Measurements from ENCODE around the gene AFF3. TPM values are rescaled to one million over a fixed set of nuclear protein-coding genes. Genes with fewer than 3 reads are reported as not detected.

AFF3 gene
- total RNA-seq, 5 donors from 2014 or later (not counting 1 experiment from before 2014, with no cell fraction given), result 9.9 to 23.5 (median 11.5) TPM

DNA sequence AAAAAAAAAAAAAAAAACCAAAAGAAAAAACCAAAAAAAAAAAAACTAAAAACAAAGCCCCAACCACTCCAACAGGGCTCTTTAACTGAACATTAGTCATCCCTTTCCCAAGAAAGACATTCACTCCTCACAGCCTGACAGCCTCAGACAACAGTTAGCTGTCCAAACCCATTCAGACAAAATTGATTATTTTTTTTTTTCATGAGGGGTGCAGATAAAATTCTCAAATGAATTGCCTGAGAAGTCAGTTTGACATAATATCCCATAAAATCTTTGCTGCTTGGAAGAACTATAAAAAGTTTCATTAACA, 446.5 kb downstream of the AFF3 start:
- H3K4me1 Mint-ChIP-seq, result no peaks in the 10 kb centered on the region
- Histone ChIP-seq H3K27ac (ENCODE audit: low read length) (no peak overlapping the region), H3K4me3 (ENCODE audit: control insufficient read depth in 1 of 2, extremely low read depth in 1 of 2, low read length in 1 of 2) (no peak overlapping the region), H3K9me3 (no peaks in the 10 kb centered on the region), H3K4me1 (ENCODE audit: control insufficient read depth in 1 of 2, extremely low read depth in 1 of 2, insufficient read depth in 2 of 2, low read length in 2 of 2) (no peaks in the 10 kb centered on the region), H3K27me3 (replicated peaks in 1 of 2; ENCODE audit: control insufficient read depth in 2 of 2, extremely low read depth in 1 of 2, insufficient read depth in 2 of 2, low read length in 1 of 2) (no peaks in the 10 kb centered on the region), H3K36me3 (ENCODE audit: control insufficient read depth in 2 of 2, extremely low read depth in 1 of 2, insufficient read depth in 1 of 2, low read length in 1 of 2) (no peaks in the 10 kb centered on the region)
- no peak overlapping the region for H3K4me3 Mint-ChIP-seq
- H3K9me3 Mint-ChIP-seq, result no peaks in the 10 kb centered on the region
- ChIA-PET POLR2A (no interaction called here), CTCF (no interaction called here)
- H3K27me3 Mint-ChIP-seq, result no peaks in the 10 kb centered on the region
- no peaks in the 10 kb centered on the region for H3K36me3 Mint-ChIP-seq
- DNase-seq (no peak), ATAC-seq (replicated peaks in 1 of 4) (no peak)
- no peak overlapping the region for H3K27ac Mint-ChIP-seq

DNA sequence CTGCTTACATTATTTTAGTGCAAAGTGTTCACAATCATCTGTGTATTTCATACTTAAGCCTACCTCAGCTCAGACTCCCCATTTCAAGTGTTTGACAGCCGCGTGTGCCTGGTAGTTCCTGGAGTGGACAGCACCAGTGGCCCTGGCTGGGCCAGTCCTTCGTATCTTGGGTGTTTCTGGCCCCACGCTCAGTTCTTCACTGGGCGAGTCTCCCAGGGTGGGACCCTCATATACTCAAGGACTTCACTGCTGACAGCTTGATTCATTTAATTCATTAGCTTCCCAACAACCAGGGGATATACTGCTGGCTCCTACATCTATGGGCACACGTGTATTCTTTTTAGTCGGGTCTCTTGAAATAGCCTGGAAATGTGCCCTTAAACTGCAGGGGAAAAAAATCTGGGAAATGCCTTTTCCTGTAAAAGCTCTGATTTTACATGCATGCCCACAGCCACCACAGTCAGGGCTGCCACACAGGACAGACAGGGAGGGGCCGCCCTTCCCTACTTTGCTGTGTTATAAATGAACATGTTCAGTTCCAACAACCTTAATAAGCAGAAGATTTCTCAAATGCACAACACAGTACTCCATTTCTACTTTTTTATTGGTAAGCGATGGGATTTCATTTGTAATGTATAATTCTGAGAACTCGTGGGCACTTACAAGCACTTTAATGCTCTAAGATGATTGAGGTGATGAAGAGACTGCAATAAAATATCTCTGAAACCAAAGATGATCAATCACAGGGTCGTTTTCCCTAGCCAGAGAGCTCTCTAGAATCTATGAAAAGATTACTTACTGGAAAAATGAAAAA, 447.1 kb downstream of the AFF3 start:
- CTCF ChIA-PET, result no interaction called here

DNA sequence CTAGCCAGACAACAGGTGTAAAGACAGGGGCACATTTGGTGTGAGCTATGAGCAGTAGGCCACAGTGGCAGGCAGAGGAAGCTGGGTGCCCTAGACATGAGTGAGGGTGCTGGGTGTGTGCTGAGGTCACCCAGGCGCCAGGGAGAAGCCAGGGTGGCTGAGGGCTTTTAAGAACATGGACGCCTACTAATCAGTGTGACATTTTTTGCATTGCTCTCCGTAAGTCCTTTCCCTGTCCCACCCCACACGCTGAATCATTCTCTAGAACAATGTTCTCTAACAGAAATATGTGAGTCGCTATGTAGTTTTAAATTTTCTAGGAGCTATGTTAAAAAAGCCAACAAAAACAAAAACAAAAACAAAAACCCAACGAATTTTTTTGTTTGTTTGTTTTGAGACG, 448.1 kb downstream of the AFF3 start:
- ChIA-PET CTCF (no interaction called here), POLR2A (no interaction called here)
- H3K9me3 Mint-ChIP-seq, result no peaks in the 10 kb centered on the region
- Histone ChIP-seq H3K9me3 (no peaks in the 10 kb centered on the region), H3K4me1 (ENCODE audit: control insufficient read depth in 1 of 2, extremely low read depth in 1 of 2, insufficient read depth in 2 of 2, low read length in 2 of 2) (no peaks in the 10 kb centered on the region), H3K36me3 (ENCODE audit: control insufficient read depth in 2 of 2, extremely low read depth in 1 of 2, insufficient read depth in 1 of 2, low read length in 1 of 2) (no peaks in the 10 kb centered on the region), H3K4me3 (ENCODE audit: control insufficient read depth in 1 of 2, extremely low read depth in 1 of 2, low read length in 1 of 2) (no peak overlapping the region), H3K27ac (ENCODE audit: low read length) (no peak overlapping the region), H3K27me3 (replicated peaks in 1 of 2; ENCODE audit: control insufficient read depth in 2 of 2, extremely low read depth in 1 of 2, insufficient read depth in 2 of 2, low read length in 1 of 2) (no peaks in the 10 kb centered on the region)
- ATAC-seq (replicated peaks in 1 of 4) (no peak), DNase-seq (no peak)
- no peaks in the 10 kb centered on the region for H3K36me3 Mint-ChIP-seq
- WGBS (ENCODE audit: insufficient coverage), result 80% methylated on average over 2 of the region's 7 CpGs
- no peak overlapping the region for H3K27ac Mint-ChIP-seq
- H3K27me3 Mint-ChIP-seq, result no peaks in the 10 kb centered on the region
- H3K4me1 Mint-ChIP-seq, result no peaks in the 10 kb centered on the region
- H3K4me3 Mint-ChIP-seq, result no peak overlapping the region

More for the DNA sequence above, 447.1 kb downstream of the AFF3 start:
- Histone ChIP-seq H3K4me3 (ENCODE audit: control insufficient read depth in 1 of 2, extremely low read depth in 1 of 2, low read length in 1 of 2) (no peak overlapping the region), H3K27ac (ENCODE audit: low read length) (no peak overlapping the region), H3K4me1 (ENCODE audit: control insufficient read depth in 1 of 2, extremely low read depth in 1 of 2, insufficient read depth in 2 of 2, low read length in 2 of 2) (no peaks in the 10 kb centered on the region), H3K9me3 (no peaks in the 10 kb centered on the region), H3K27me3 (replicated peaks in 1 of 2; ENCODE audit: control insufficient read depth in 2 of 2, extremely low read depth in 1 of 2, insufficient read depth in 2 of 2, low read length in 1 of 2) (no peaks in the 10 kb centered on the region), H3K36me3 (ENCODE audit: control insufficient read depth in 2 of 2, extremely low read depth in 1 of 2, insufficient read depth in 1 of 2, low read length in 1 of 2) (no peaks in the 10 kb centered on the region)
- no peaks in the 10 kb centered on the region for H3K27me3 Mint-ChIP-seq
- no peaks in the 10 kb centered on the region for H3K36me3 Mint-ChIP-seq
- H3K9me3 Mint-ChIP-seq, result no peaks in the 10 kb centered on the region
- POLR2A ChIA-PET, result no interaction called here
- H3K4me3 Mint-ChIP-seq, result no peak overlapping the region
- H3K27ac Mint-ChIP-seq, result no peak overlapping the region
- no peak for ATAC-seq (replicated peaks in 1 of 4)
- no peaks in the 10 kb centered on the region for H3K4me1 Mint-ChIP-seq
- 98% methylated on average over 8 of the region's 11 CpGs for WGBS (ENCODE audit: insufficient coverage)
- DNase-seq, result no peak

DNA sequence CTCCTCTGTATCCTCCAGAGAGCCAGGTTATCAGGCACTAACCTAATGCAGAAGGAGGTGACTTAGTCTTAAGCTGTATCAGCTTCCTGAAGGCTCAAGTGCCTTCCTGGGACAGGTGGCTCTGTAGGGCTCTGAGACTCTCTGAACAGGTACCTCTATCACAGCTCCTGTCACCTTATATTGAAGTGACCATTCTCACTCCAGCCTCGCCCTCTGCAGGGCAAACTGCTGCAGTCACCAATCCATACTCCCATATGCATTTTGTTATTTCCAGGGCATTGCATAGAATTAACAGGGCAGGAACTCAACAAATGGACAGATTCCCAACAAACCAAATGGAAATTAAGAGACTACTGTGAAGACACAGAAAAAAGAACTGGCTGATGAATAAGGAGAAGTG, 449.6 kb downstream of the AFF3 start:
- no peak overlapping the region for H3K27ac ChIP-seq (ENCODE audit: low read length)
- no peaks in the 10 kb centered on the region for H3K4me1 Mint-ChIP-seq
- DNase-seq (no peak), ATAC-seq (replicated peaks in 1 of 4) (no peak)
- no peaks in the 10 kb centered on the region for H3K9me3 ChIP-seq
- no peak overlapping the region for H3K27ac Mint-ChIP-seq
- no CpG with 5 or more reads among the region's 1 CpG for WGBS (ENCODE audit: insufficient coverage)
- H3K36me3 Mint-ChIP-seq, result no peaks in the 10 kb centered on the region
- no peak overlapping the region for H3K4me3 Mint-ChIP-seq
- ChIA-PET POLR2A (no interaction called here), CTCF (no interaction called here)
- H3K9me3 Mint-ChIP-seq, result no peaks in the 10 kb centered on the region
- H3K27me3 Mint-ChIP-seq, result no peaks in the 10 kb centered on the region
- H3K36me3 ChIP-seq (ENCODE audit: control insufficient read depth in 2 of 2, extremely low read depth in 1 of 2, insufficient read depth in 1 of 2, low read length in 1 of 2), result no peaks in the 10 kb centered on the region
- no peaks in the 10 kb centered on the region for H3K27me3 ChIP-seq (replicated peaks in 1 of 2; ENCODE audit: control insufficient read depth in 2 of 2, extremely low read depth in 1 of 2, insufficient read depth in 2 of 2, low read length in 1 of 2)
- H3K4me3 ChIP-seq (ENCODE audit: control insufficient read depth in 1 of 2, extremely low read depth in 1 of 2, low read length in 1 of 2), result no peak overlapping the region
- no peaks in the 10 kb centered on the region for H3K4me1 ChIP-seq (ENCODE audit: control insufficient read depth in 1 of 2, extremely low read depth in 1 of 2, insufficient read depth in 2 of 2, low read length in 2 of 2)

DNA sequence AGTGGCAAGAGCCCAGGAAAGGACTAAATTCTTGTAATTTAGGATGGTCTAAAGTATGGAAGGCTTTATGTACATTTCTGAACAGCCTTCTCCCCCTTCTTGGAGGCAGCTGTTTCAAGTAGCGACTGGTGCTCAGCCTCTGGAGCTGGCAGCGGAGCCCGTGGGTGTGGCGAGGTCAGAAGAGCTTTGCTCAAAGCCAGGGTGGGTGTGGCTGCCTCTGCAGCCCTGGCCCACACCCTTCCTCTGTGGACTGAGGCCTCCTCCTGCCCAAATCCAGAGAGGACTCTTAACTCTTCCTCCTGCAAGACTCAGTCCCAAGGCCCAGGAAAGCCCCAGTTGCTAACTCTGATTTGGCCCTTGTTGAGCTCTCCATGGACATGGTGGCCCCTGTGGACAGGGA, 450.5 kb downstream of the AFF3 start:
- H3K27me3 Mint-ChIP-seq, result no peaks in the 10 kb centered on the region
- Histone ChIP-seq H3K27me3 (replicated peaks in 1 of 2; ENCODE audit: control insufficient read depth in 2 of 2, extremely low read depth in 1 of 2, insufficient read depth in 2 of 2, low read length in 1 of 2) (no peaks in the 10 kb centered on the region), H3K4me1 (ENCODE audit: control insufficient read depth in 1 of 2, extremely low read depth in 1 of 2, insufficient read depth in 2 of 2, low read length in 2 of 2) (no peaks in the 10 kb centered on the region), H3K36me3 (ENCODE audit: control insufficient read depth in 2 of 2, extremely low read depth in 1 of 2, insufficient read depth in 1 of 2, low read length in 1 of 2) (no peaks in the 10 kb centered on the region), H3K27ac (ENCODE audit: low read length) (no peak overlapping the region), H3K9me3 (no peaks in the 10 kb centered on the region), H3K4me3 (ENCODE audit: control insufficient read depth in 1 of 2, extremely low read depth in 1 of 2, low read length in 1 of 2) (no peak overlapping the region)
- H3K4me1 Mint-ChIP-seq, result no peaks in the 10 kb centered on the region
- DNase-seq, result no peak
- ChIA-PET CTCF (no interaction called here), POLR2A (no interaction called here)
- no peak for ATAC-seq (replicated peaks in 1 of 4)
- no peaks in the 10 kb centered on the region for H3K9me3 Mint-ChIP-seq
- H3K27ac Mint-ChIP-seq, result no peak overlapping the region
- WGBS (ENCODE audit: insufficient coverage), result 100% methylated on average over 3 of the region's 4 CpGs
- no peak overlapping the region for H3K4me3 Mint-ChIP-seq
- no peaks in the 10 kb centered on the region for H3K36me3 Mint-ChIP-seq

DNA sequence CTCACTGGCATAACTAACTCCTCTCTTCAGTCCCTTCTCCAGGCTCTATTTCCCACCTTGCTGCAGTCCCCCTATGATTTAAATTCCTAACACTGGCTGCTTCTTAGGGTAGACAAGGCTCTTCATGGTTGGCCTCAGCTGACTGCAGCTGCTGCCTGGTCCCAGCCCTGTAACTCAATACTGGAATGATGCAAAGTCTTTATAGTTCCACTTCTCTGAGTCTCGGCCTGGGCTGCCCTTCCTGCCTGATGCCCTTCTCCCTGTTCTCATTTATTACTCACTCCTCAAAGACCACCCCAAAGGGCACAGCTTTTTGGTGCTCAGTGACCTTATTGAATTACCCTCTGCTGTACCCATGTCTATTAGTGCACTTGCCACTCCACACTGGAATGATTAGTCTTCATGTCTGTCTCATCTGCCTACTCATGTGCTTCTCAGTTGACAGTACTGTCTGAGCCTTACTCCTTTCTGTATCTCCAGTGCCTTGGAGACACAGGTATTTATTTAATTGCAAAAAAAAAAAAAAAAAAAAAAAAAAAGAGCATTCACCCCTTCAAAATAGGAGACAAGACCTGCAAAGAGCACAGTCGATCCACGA, 453.1 kb downstream of the AFF3 start:
- DNase-seq (no peak), ATAC-seq (replicated peaks in 1 of 4) (no peak)
- Histone ChIP-seq H3K9me3 (no peaks in the 10 kb centered on the region), H3K27me3 (replicated peaks in 1 of 2; ENCODE audit: control insufficient read depth in 2 of 2, extremely low read depth in 1 of 2, insufficient read depth in 2 of 2, low read length in 1 of 2) (no peaks in the 10 kb centered on the region), H3K27ac (ENCODE audit: low read length) (no peak overlapping the region), H3K36me3 (ENCODE audit: control insufficient read depth in 2 of 2, extremely low read depth in 1 of 2, insufficient read depth in 1 of 2, low read length in 1 of 2) (no peaks in the 10 kb centered on the region), H3K4me3 (ENCODE audit: control insufficient read depth in 1 of 2, extremely low read depth in 1 of 2, low read length in 1 of 2) (no peak overlapping the region), H3K4me1 (ENCODE audit: control insufficient read depth in 1 of 2, extremely low read depth in 1 of 2, insufficient read depth in 2 of 2, low read length in 2 of 2) (no peaks in the 10 kb centered on the region)
- no peak overlapping the region for H3K27ac Mint-ChIP-seq
- ChIA-PET POLR2A (no interaction called here), CTCF (interaction anchor here in 1 of 2 donors (0.7 kb wide), 1 partner anchor 30 kb away, joined by 3 read pairs; no protein-coding TSS in a partner anchor)
- 92% methylated on average over 1 of the region's 3 CpGs for WGBS (ENCODE audit: insufficient coverage)
- H3K4me3 Mint-ChIP-seq, result no peak overlapping the region
- H3K9me3 Mint-ChIP-seq, result no peaks in the 10 kb centered on the region
- H3K4me1 Mint-ChIP-seq, result no peaks in the 10 kb centered on the region
- H3K27me3 Mint-ChIP-seq, result no peaks in the 10 kb centered on the region
- no peaks in the 10 kb centered on the region for H3K36me3 Mint-ChIP-seq

DNA sequence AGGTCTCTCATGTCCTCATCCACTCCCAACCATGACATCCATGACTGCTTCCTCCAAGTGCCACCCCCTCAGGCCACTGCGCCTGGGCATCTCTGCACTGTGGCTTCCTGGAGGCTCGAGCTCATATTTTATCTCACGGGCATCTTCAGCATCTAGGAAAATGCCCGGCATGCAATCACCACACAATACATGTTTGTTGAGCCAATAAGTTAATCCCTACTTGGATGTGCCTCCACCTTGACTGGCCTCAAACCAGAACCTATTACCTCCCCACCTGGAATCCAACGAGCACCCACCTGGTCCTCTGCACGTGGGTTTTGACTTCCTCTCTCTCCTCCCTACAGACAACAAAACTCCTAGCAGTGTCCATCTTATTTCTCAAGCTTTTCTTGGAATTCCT, 453.7 kb downstream of the AFF3 start:
- no peak overlapping the region for H3K27ac ChIP-seq (ENCODE audit: low read length)
- H3K36me3 Mint-ChIP-seq, result no peaks in the 10 kb centered on the region
- H3K4me1 ChIP-seq (ENCODE audit: control insufficient read depth in 1 of 2, extremely low read depth in 1 of 2, insufficient read depth in 2 of 2, low read length in 2 of 2), result no peaks in the 10 kb centered on the region
- H3K36me3 ChIP-seq (ENCODE audit: control insufficient read depth in 2 of 2, extremely low read depth in 1 of 2, insufficient read depth in 1 of 2, low read length in 1 of 2), result no peaks in the 10 kb centered on the region
- H3K4me3 Mint-ChIP-seq, result no peak overlapping the region
- POLR2A ChIA-PET, result no interaction called here
- no peaks in the 10 kb centered on the region for H3K27me3 Mint-ChIP-seq
- no peaks in the 10 kb centered on the region for H3K27me3 ChIP-seq (replicated peaks in 1 of 2; ENCODE audit: control insufficient read depth in 2 of 2, extremely low read depth in 1 of 2, insufficient read depth in 2 of 2, low read length in 1 of 2)
- CTCF ChIA-PET, result no interaction called here
- H3K9me3 Mint-ChIP-seq, result no peaks in the 10 kb centered on the region
- no peak overlapping the region for H3K27ac Mint-ChIP-seq
- DNase-seq (no peak), ATAC-seq (replicated peaks in 1 of 4) (no peak)
- H3K4me1 Mint-ChIP-seq, result no peaks in the 10 kb centered on the region
- H3K9me3 ChIP-seq, result no peaks in the 10 kb centered on the region
- H3K4me3 ChIP-seq (ENCODE audit: control insufficient read depth in 1 of 2, extremely low read depth in 1 of 2, low read length in 1 of 2), result no peak overlapping the region
- 74% methylated on average over 6 of the region's 6 CpGs for WGBS (ENCODE audit: insufficient coverage)

Measured in T-cell (primary cell).